ENCODE results near the gene CEP104.

DNA sequence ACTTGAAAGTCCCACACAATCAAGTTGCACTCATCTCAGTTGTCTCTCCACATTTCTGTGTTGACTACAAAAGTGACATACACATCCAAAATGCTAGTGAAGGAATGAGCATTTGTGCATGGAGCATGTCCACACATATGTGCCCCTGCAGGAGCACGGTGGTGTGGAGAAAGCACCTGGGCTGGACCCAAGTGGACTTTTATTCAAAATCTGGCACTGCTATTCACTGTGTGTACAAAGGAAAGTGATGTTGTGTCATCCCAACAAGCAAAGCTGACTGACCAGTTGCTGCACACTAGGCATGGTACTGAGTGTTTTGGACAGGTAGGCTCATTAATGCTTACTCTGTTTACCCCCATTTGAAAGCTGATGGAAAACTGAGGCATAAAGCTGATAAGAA is 19.3 kb downstream of the CEP104 start:
- TF ChIP-seq, protein P1, sequence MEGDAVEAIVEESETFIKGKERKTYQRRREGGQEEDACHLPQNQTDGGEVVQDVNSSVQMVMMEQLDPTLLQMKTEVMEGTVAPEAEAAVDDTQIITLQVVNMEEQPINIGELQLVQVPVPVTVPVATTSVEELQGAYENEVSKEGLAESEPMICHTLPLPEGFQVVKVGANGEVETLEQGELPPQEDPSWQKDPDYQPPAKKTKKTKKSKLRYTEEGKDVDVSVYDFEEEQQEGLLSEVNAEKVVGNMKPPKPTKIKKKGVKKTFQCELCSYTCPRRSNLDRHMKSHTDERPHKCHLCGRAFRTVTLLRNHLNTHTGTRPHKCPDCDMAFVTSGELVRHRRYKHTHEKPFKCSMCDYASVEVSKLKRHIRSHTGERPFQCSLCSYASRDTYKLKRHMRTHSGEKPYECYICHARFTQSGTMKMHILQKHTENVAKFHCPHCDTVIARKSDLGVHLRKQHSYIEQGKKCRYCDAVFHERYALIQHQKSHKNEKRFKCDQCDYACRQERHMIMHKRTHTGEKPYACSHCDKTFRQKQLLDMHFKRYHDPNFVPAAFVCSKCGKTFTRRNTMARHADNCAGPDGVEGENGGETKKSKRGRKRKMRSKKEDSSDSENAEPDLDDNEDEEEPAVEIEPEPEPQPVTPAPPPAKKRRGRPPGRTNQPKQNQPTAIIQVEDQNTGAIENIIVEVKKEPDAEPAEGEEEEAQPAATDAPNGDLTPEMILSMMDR (conservative IDR thresholded peaks at IDR 0.05): no peak
- TF ChIP-seq EZH2 (IDR thresholded peaks at IDR 0.05; ENCODE audit: low read depth): no peak

All from PC-9 (cell line).